Measurements from ENCODE around the gene EFCAB6. TPM values are rescaled to one million over a fixed set of nuclear protein-coding genes. Genes with fewer than 3 reads are reported as not detected.
A peak's percentile ranks its signal among the peaks of the same experiment; 100 is the strongest.

Gene EFCAB6
- total and polyA plus RNA-seq, 2 of the 13 experiments (the other 11 are each of a cell fraction or from before 2014, with no cell fraction given) = not detected

DNA sequence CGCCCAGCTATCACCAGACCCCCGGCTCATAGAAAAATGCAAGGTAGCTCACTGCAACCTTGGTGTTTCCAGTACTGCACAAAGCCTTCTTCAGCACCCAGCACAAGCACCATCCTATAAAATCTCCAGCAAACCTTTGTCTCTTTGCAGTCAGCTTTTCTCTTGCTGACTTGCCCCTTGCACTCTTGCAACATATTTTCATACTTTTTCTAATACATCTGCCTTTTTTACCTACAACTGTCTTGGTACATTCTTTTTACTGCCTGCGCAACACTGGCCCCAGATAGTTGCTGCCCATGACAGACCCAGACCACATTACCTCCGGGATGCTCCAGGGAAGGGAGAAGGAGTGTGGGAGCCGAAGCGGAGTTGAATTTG, 257.9 kb downstream of the EFCAB6 start:
- intact Hi-C loops (cut with micrococcal nuclease; ENCODE audit: unreplicated experiment) = no loop called here
- H3K79me2 ChIP-seq (ENCODE audit: insufficient read depth, low read length) = no peaks in the 10 kb centered on the region

DNA sequence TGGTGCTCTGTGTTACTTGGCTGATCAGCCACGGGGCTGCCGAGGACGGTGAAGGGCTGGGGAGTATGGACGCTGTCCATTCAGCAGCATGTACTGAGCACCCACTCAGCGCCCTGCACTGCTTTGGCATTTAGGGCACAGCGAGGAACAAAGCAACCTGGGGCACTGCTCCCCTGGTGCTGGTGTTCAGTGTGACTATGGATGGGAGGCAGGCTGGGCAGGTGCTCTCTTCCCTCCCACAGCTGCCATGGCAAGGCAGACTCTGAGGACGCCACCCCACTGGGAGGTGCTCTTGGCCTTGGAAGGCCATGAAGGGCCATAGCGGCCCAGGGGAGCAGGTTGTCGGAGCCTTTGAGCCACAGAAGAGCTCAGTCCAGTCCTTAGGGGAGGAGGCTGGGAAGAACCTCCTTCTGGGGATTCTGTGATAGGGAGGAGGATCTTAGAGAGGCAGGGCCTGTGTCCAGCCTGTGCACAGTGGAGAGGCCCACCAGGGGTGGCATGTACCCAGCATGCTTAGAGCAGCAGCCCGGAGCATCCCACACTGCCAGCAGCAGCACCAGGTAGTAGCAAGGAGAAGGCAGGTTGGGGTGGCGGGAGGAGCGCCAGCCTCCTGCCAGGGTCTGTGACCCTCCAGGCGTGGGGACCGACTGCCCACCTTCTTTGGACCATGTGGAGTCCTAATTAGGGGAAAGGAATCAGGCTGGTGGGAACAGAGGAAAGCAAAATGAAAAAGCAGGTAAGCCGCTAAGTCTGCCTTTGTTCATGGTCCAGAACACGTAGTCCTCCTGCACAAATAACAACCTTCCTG, 258.4 kb downstream of the EFCAB6 start:
- POLR2A ChIA-PET = no interaction called here
- TF ChIP-seq NFE2L1 (CRISPR knock-in tag; IDR thresholded peaks at IDR 0.05; ENCODE audit: borderline replicate concordance) (no peak), NFIC (IDR thresholded peaks at IDR 0.05; ENCODE audit: low read length) (no peak), SMARCE1 (IDR thresholded peaks at IDR 0.05; ENCODE audit: borderline replicate concordance) (no peak), ZFP36 (IDR thresholded peaks at IDR 0.05; ENCODE audit: borderline replicate concordance, low read depth, low read length, partially characterized antibody) (no peak), SRSF9 (IDR thresholded peaks at IDR 0.05; ENCODE audit: borderline replicate concordance, insufficient read depth, low read depth, low read length, poor library complexity, severe bottlenecking) (no peak), CHCHD3 (CRISPR knock-in tag; IDR thresholded peaks at IDR 0.05) (no peak), ARID2 (CRISPR knock-in tag; IDR thresholded peaks at IDR 0.05; ENCODE audit: borderline replicate concordance) (no peak), SMAD1 (CRISPR knock-in tag; IDR thresholded peaks at IDR 0.05; ENCODE audit: borderline replicate concordance, low read depth) (no peak)
- TF ChIP-seq, protein P1, sequence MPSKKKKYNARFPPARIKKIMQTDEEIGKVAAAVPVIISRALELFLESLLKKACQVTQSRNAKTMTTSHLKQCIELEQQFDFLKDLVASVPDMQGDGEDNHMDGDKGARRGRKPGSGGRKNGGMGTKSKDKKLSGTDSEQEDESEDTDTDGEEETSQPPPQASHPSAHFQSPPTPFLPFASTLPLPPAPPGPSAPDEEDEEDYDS (CRISPR knock-in tag; IDR thresholded peaks at IDR 0.05) = no peak
- TF ChIP-seq, protein P2, sequence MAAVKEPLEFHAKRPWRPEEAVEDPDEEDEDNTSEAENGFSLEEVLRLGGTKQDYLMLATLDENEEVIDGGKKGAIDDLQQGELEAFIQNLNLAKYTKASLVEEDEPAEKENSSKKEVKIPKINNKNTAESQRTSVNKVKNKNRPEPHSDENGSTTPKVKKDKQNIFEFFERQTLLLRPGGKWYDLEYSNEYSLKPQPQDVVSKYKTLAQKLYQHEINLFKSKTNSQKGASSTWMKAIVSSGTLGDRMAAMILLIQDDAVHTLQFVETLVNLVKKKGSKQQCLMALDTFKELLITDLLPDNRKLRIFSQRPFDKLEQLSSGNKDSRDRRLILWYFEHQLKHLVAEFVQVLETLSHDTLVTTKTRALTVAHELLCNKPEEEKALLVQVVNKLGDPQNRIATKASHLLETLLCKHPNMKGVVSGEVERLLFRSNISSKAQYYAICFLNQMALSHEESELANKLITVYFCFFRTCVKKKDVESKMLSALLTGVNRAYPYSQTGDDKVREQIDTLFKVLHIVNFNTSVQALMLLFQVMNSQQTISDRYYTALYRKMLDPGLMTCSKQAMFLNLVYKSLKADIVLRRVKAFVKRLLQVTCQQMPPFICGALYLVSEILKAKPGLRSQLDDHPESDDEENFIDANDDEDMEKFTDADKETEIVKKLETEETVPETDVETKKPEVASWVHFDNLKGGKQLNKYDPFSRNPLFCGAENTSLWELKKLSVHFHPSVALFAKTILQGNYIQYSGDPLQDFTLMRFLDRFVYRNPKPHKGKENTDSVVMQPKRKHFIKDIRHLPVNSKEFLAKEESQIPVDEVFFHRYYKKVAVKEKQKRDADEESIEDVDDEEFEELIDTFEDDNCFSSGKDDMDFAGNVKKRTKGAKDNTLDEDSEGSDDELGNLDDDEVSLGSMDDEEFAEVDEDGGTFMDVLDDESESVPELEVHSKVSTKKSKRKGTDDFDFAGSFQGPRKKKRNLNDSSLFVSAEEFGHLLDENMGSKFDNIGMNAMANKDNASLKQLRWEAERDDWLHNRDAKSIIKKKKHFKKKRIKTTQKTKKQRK (IDR thresholded peaks at IDR 0.05; ENCODE audit: low read length) = no peak
- FAIRE-seq (no peak), DNase-seq (ENCODE audit: low spot score) (no peak), ATAC-seq (no peak)
- no TSS peak for BruUV-seq (replicated peaks)
- no peak overlapping the region for H3K4me3 ChIP-seq (replicated peaks in 1 of 3; ENCODE audit: insufficient read depth in 1 of 3, low read depth in 2 of 3, low read length in 3 of 3)
- no peaks in the 10 kb centered on the region for H4K20me1 ChIP-seq (ENCODE audit: insufficient read depth, low read length)
- H3K9ac ChIP-seq (ENCODE audit: insufficient read depth, low read depth, low read length) = no peak overlapping the region
- CTCF ChIA-PET (ENCODE audit: low intra/inter-chr PET ratio, low total read pairs) = no interaction called here
- intact Hi-C loops (cut with micrococcal nuclease; ENCODE audit: unreplicated experiment) = no loop called here
- H3K4me1 ChIP-seq (ENCODE audit: insufficient read depth, low read length) = no peaks in the 10 kb centered on the region
- no peaks in the 10 kb centered on the region for H3K36me3 ChIP-seq (replicated peaks in 1 of 2; ENCODE audit: control insufficient read depth in 1 of 2, insufficient read depth in 2 of 2, low read length in 2 of 2)
- H3K27me3 ChIP-seq (ENCODE audit: control insufficient read depth in 1 of 2, insufficient read depth in 2 of 2, low read length in 2 of 2) = no peaks in the 10 kb centered on the region; a peak in 1 of 5 replicates
- no peak overlapping the region for H3K27ac ChIP-seq (ENCODE audit: extremely low read length, insufficient read depth, low read length)
- no peak overlapping the region for H2AFZ ChIP-seq (ENCODE audit: low read length)
- 50% methylated on average over 9 of the region's 16 CpGs for WGBS (ENCODE audit: low lambda C conversion rate)
- no peak overlapping the region for H3K4me2 ChIP-seq (ENCODE audit: low read depth, low read length)
- in situ Hi-C loops (cut with HindIII; ENCODE audit: extremely low pct_ligation_motif_present, low pct_unique_long_range_greater_than_20kb) = no loop called here
- H3K79me2 ChIP-seq (ENCODE audit: insufficient read depth, low read length) = no peaks in the 10 kb centered on the region
- H3K9me3 ChIP-seq (ENCODE audit: low read length) = peaks cover 6% of the 10 kb centered on the region

More for the DNA sequence above, 257.9 kb downstream of the EFCAB6 start:
- H3K4me2 ChIP-seq (ENCODE audit: low read depth, low read length) = no peak overlapping the region
- in situ Hi-C loops (cut with HindIII; ENCODE audit: extremely low pct_ligation_motif_present, low pct_unique_long_range_greater_than_20kb) = no loop called here
- H3K27me3 ChIP-seq (ENCODE audit: control insufficient read depth in 1 of 2, insufficient read depth in 2 of 2, low read length in 2 of 2) = no peaks in the 10 kb centered on the region; a peak in 1 of 5 replicates
- peaks cover 6% of the 10 kb centered on the region for H3K9me3 ChIP-seq (ENCODE audit: low read length)
- DNase-seq (ENCODE audit: low spot score) = no peak
- TF ChIP-seq TMF1 (CRISPR knock-in tag; IDR thresholded peaks at IDR 0.05; ENCODE audit: low read depth) (no peak), ZNF468 (CRISPR knock-in tag; IDR thresholded peaks at IDR 0.05) (no peak), ZNF678 (CRISPR knock-in tag; IDR thresholded peaks at IDR 0.05) (peak; percentile 42; the same call in 1 of the 2 replicates)
- no peaks in the 10 kb centered on the region for H4K20me1 ChIP-seq (ENCODE audit: insufficient read depth, low read length)
- no peak overlapping the region for H3K27ac ChIP-seq (ENCODE audit: extremely low read length, insufficient read depth, low read length)
- H3K4me3 ChIP-seq (replicated peaks in 1 of 3; ENCODE audit: insufficient read depth in 1 of 3, low read depth in 2 of 3, low read length in 3 of 3) = no peak overlapping the region
- no TSS peak for BruUV-seq (replicated peaks)
- FAIRE-seq = no peak
- no peak overlapping the region for H2AFZ ChIP-seq (ENCODE audit: low read length)
- WGBS (ENCODE audit: low lambda C conversion rate) = 20% methylated on average over 6 of the region's 6 CpGs
- no peaks in the 10 kb centered on the region for H3K4me1 ChIP-seq (ENCODE audit: insufficient read depth, low read length)
- CTCF ChIA-PET (ENCODE audit: low intra/inter-chr PET ratio, low total read pairs) = no interaction called here
- POLR2A ChIA-PET = no interaction called here
- no peak for ATAC-seq
- no peak overlapping the region for H3K9ac ChIP-seq (ENCODE audit: insufficient read depth, low read depth, low read length)
- H3K36me3 ChIP-seq (replicated peaks in 1 of 2; ENCODE audit: control insufficient read depth in 1 of 2, insufficient read depth in 2 of 2, low read length in 2 of 2) = no peaks in the 10 kb centered on the region

Measured in HepG2 (cell line).